Stimulated activated CD8-positive, alpha-beta memory T cell treated with anti-CD3 and anti-CD28 coated beads, Interleukin-7, amount 100 ng/mL, for 1 hour (primary cell): Measurements from ENCODE around the gene MEIS2.

Experiments used
- DNase-seq, 2 donors: peaks; one replicate each; pipeline ENCODE4 v3.0.0-alpha.2; 2020; ENCODE audit warnings: low read depth in 2 of 2

MEIS2 gene

GRCh38 chr15:37098468-37099318, 1.7 kb downstream of the MEIS2 start:
- no peak for DNase-seq

GRCh38 chr15:37097144-37097919, 3.0 kb downstream of the MEIS2 start:
- DNase-seq: no peak

- DNase-seq: no peak
Observed at GRCh38 chr15:37096558-37097143, 3.7 kb downstream of the MEIS2 start.

- no peak for DNase-seq
Observed at GRCh38 chr15:37095770-37096557, 4.4 kb downstream of the MEIS2 start.

GRCh38 chr15:37094915-37095711, 5.2 kb downstream of the MEIS2 start:
- no peak for DNase-seq

- no peak for DNase-seq
Observed at GRCh38 chr15:37094333-37094914, 5.9 kb downstream of the MEIS2 start.

- no peak for DNase-seq
Observed at GRCh38 chr15:37093480-37094332, 6.6 kb downstream of the MEIS2 start.

- DNase-seq: no peak
Observed at GRCh38 chr15:37090543-37091175, 9.7 kb downstream of the MEIS2 start.

- no peak for DNase-seq
Observed at GRCh38 chr15:37088436-37088835, 11.9 kb downstream of the MEIS2 start.

GRCh38 chr15:37087131-37087588, 13.2 kb downstream of the MEIS2 start:
- no peak for DNase-seq

- DNase-seq: no peak
Observed at GRCh38 chr15:37086521-37086920, 13.8 kb downstream of the MEIS2 start.

- DNase-seq: no peak
Observed at GRCh38 chr15:37086120-37086519, 14.2 kb downstream of the MEIS2 start.

GRCh38 chr15:37084602-37085001, 15.7 kb downstream of the MEIS2 start:
- no peak for DNase-seq

GRCh38 chr15:37083610-37084009, 16.7 kb downstream of the MEIS2 start:
- DNase-seq: no peak

- DNase-seq: no peak
Observed at GRCh38 chr15:37081983-37082382, 18.4 kb downstream of the MEIS2 start.

- DNase-seq: no peak
Observed at GRCh38 chr15:37080261-37080921, 20.0 kb downstream of the MEIS2 start.

GRCh38 chr15:37079726-37080125, 20.6 kb downstream of the MEIS2 start:
- DNase-seq: no peak

GRCh38 chr15:37078566-37078965, 21.8 kb downstream of the MEIS2 start:
- DNase-seq: no peak
